T-helper 2 cell treated with Interferon-gamma antibody and Interleukin-4, amounts not matched to agents 5 μg/mL and 100 μg/mL, for 36 hours (primary cell): Measurements from ENCODE around the gene TRMO.

ENCODE experiments used
- DNase-seq: peaks from one replicate; pipeline ENCODE4 v3.0.0; 2021; ENCODE audit warnings: low spot score
- H3K27ac Mint-ChIP-seq: one replicate; pipeline ENCODE4 v1.8.0; 2021; ENCODE audit warnings: mild to moderate bottlenecking, mixed read lengths
- H3K27me3 Mint-ChIP-seq: one replicate; pipeline ENCODE4 v1.8.0; 2021; ENCODE audit warnings: low read depth, mixed read lengths
- H3K36me3 Mint-ChIP-seq: one replicate; pipeline ENCODE4 v1.8.0; 2021; ENCODE audit warnings: low read depth, mixed read lengths
- H3K4me1 Mint-ChIP-seq: one replicate; pipeline ENCODE4 v1.8.0; 2021; ENCODE audit warnings: low read depth, mixed read lengths
- H3K4me3 Mint-ChIP-seq: one replicate; pipeline ENCODE4 v1.8.0; 2022; ENCODE audit warnings: mild to moderate bottlenecking, moderate library complexity, mixed read lengths
- H3K9me3 Mint-ChIP-seq: one replicate; pipeline ENCODE4 v1.8.0; 2021; ENCODE audit warnings: mixed read lengths

The TRMO gene

GRCh38 chr9:97875111-97875510, 47.2 kb downstream of the TRMO start:
- Mint-ChIP-seq H3K36me3 (no peaks in the 10 kb centered on the region), H3K27ac (no peak overlapping the region), H3K27me3 (peaks cover 17% of the 10 kb centered on the region), H3K4me1 (no peaks in the 10 kb centered on the region), H3K9me3 (no peaks in the 10 kb centered on the region), H3K4me3 (no peak overlapping the region)
- no peak for DNase-seq

GRCh38 chr9:97874624-97875023, 47.7 kb downstream of the TRMO start:
- H3K9me3 Mint-ChIP-seq = no peaks in the 10 kb centered on the region
- no peaks in the 10 kb centered on the region for H3K4me1 Mint-ChIP-seq
- H3K27ac Mint-ChIP-seq = no peak overlapping the region
- peaks cover 21% of the 10 kb centered on the region for H3K27me3 Mint-ChIP-seq
- H3K36me3 Mint-ChIP-seq = no peaks in the 10 kb centered on the region
- no peak overlapping the region for H3K4me3 Mint-ChIP-seq
- DNase-seq = no peak

- H3K4me1 Mint-ChIP-seq = no peaks in the 10 kb centered on the region
- no peaks in the 10 kb centered on the region for H3K9me3 Mint-ChIP-seq
- DNase-seq = no peak
- H3K27ac Mint-ChIP-seq = no peak overlapping the region
- H3K36me3 Mint-ChIP-seq = no peaks in the 10 kb centered on the region
- H3K27me3 Mint-ChIP-seq = peaks cover 26% of the 10 kb centered on the region
- H3K4me3 Mint-ChIP-seq = no peak overlapping the region
Measured at GRCh38 chr9:97873882-97874281, 48.4 kb downstream of the TRMO start.

- Mint-ChIP-seq H3K4me3 (no peak overlapping the region), H3K9me3 (no peaks in the 10 kb centered on the region), H3K27me3 (peaks cover 27% of the 10 kb centered on the region), H3K36me3 (no peaks in the 10 kb centered on the region), H3K4me1 (no peaks in the 10 kb centered on the region), H3K27ac (no peak overlapping the region)
- no peak for DNase-seq
Measured at GRCh38 chr9:97873425-97873824, 48.9 kb downstream of the TRMO start.

GRCh38 chr9:97868859-97869258, 53.4 kb downstream of the TRMO start:
- H3K27me3 Mint-ChIP-seq = peaks cover 45% of the 10 kb centered on the region
- DNase-seq = no peak
- H3K4me3 Mint-ChIP-seq = no peak overlapping the region
- no peak overlapping the region for H3K27ac Mint-ChIP-seq
- no peaks in the 10 kb centered on the region for H3K36me3 Mint-ChIP-seq
- peaks cover 15% of the 10 kb centered on the region for H3K9me3 Mint-ChIP-seq
- no peaks in the 10 kb centered on the region for H3K4me1 Mint-ChIP-seq

GRCh38 chr9:97866848-97867247, 55.5 kb downstream of the TRMO start:
- Mint-ChIP-seq H3K27ac (no peak overlapping the region), H3K9me3 (peaks cover 15% of the 10 kb centered on the region), H3K4me3 (no peak overlapping the region), H3K4me1 (no peaks in the 10 kb centered on the region), H3K36me3 (no peaks in the 10 kb centered on the region), H3K27me3 (peaks cover 56% of the 10 kb centered on the region)
- no peak for DNase-seq

- no peak for DNase-seq
- peaks cover 57% of the 10 kb centered on the region for H3K27me3 Mint-ChIP-seq
- peaks cover 15% of the 10 kb centered on the region for H3K9me3 Mint-ChIP-seq
- H3K27ac Mint-ChIP-seq = no peak overlapping the region
- H3K36me3 Mint-ChIP-seq = no peaks in the 10 kb centered on the region
- no peaks in the 10 kb centered on the region for H3K4me1 Mint-ChIP-seq
- H3K4me3 Mint-ChIP-seq = no peak overlapping the region
Measured at GRCh38 chr9:97866300-97866699, 56.0 kb downstream of the TRMO start.

- Mint-ChIP-seq H3K27me3 (peaks cover 63% of the 10 kb centered on the region), H3K36me3 (no peaks in the 10 kb centered on the region), H3K4me1 (no peaks in the 10 kb centered on the region), H3K9me3 (peaks cover 15% of the 10 kb centered on the region), H3K4me3 (no peak overlapping the region), H3K27ac (no peak overlapping the region)
- DNase-seq = no peak
Measured at GRCh38 chr9:97864396-97864795, 57.9 kb downstream of the TRMO start.

GRCh38 chr9:97863314-97863713, 59.0 kb downstream of the TRMO start:
- no peaks in the 10 kb centered on the region for H3K36me3 Mint-ChIP-seq
- no peak overlapping the region for H3K27ac Mint-ChIP-seq
- DNase-seq = no peak
- peaks cover under 1% of the 10 kb centered on the region for H3K4me1 Mint-ChIP-seq
- H3K9me3 Mint-ChIP-seq = peaks cover 15% of the 10 kb centered on the region
- peaks cover 68% of the 10 kb centered on the region for H3K27me3 Mint-ChIP-seq
- no peak overlapping the region for H3K4me3 Mint-ChIP-seq

GRCh38 chr9:97861148-97861475, 61.2 kb downstream of the TRMO start:
- H3K27ac Mint-ChIP-seq = no peak overlapping the region
- H3K9me3 Mint-ChIP-seq = peaks cover 5% of the 10 kb centered on the region
- H3K36me3 Mint-ChIP-seq = no peaks in the 10 kb centered on the region
- DNase-seq = no peak
- H3K4me1 Mint-ChIP-seq = peaks cover 6% of the 10 kb centered on the region
- peaks cover 80% of the 10 kb centered on the region for H3K27me3 Mint-ChIP-seq
- no peak overlapping the region for H3K4me3 Mint-ChIP-seq

- Mint-ChIP-seq H3K36me3 (no peaks in the 10 kb centered on the region), H3K27ac (no peak overlapping the region), H3K27me3 (peaks cover 80% of the 10 kb centered on the region), H3K4me1 (peaks cover 6% of the 10 kb centered on the region), H3K9me3 (no peaks in the 10 kb centered on the region), H3K4me3 (no peak overlapping the region)
- DNase-seq = no peak
Measured at GRCh38 chr9:97860451-97861147, 61.7 kb downstream of the TRMO start.

GRCh38 chr9:97859346-97859745, 63.0 kb downstream of the TRMO start:
- Mint-ChIP-seq H3K36me3 (no peaks in the 10 kb centered on the region), H3K27me3 (peaks cover 78% of the 10 kb centered on the region), H3K9me3 (no peaks in the 10 kb centered on the region), H3K4me3 (no peak overlapping the region), H3K27ac (no peak overlapping the region), H3K4me1 (peaks cover 8% of the 10 kb centered on the region)
- no peak for DNase-seq

- peaks cover 82% of the 10 kb centered on the region for H3K27me3 Mint-ChIP-seq
- no peaks in the 10 kb centered on the region for H3K9me3 Mint-ChIP-seq
- no peak overlapping the region for H3K4me3 Mint-ChIP-seq
- H3K27ac Mint-ChIP-seq = no peak overlapping the region
- peaks cover 8% of the 10 kb centered on the region for H3K4me1 Mint-ChIP-seq
- DNase-seq = no peak
- no peaks in the 10 kb centered on the region for H3K36me3 Mint-ChIP-seq
Measured at GRCh38 chr9:97858826-97859225, 63.5 kb downstream of the TRMO start.

- peaks cover 78% of the 10 kb centered on the region for H3K27me3 Mint-ChIP-seq
Measured at GRCh38 chr9:97858393-97858713, 63.9 kb downstream of the TRMO start.

GRCh38 chr9:97857606-97858392, 64.5 kb downstream of the TRMO start:
- H3K36me3 Mint-ChIP-seq = no peaks in the 10 kb centered on the region
- H3K27me3 Mint-ChIP-seq = peaks cover 80% of the 10 kb centered on the region
- no peak for DNase-seq
- H3K4me1 Mint-ChIP-seq = peaks cover 8% of the 10 kb centered on the region
- H3K27ac Mint-ChIP-seq = no peak overlapping the region
- no peaks in the 10 kb centered on the region for H3K9me3 Mint-ChIP-seq
- peak overlapping the region; percentile 13 for H3K4me3 Mint-ChIP-seq

More at GRCh38 chr9:97858393-97858713, 63.9 kb downstream of the TRMO start:
- no peak overlapping the region for H3K27ac Mint-ChIP-seq
- H3K4me1 Mint-ChIP-seq = peaks cover 8% of the 10 kb centered on the region
- H3K9me3 Mint-ChIP-seq = no peaks in the 10 kb centered on the region
- no peak for DNase-seq
- H3K4me3 Mint-ChIP-seq = no peak overlapping the region
- H3K36me3 Mint-ChIP-seq = no peaks in the 10 kb centered on the region
